Right lobe of liver (tissue), 5 donors: ENCODE data around the gene SLC6A3. TPM values are rescaled to one million over a fixed set of nuclear protein-coding genes. Genes with fewer than 3 reads are reported as not detected.

Experiments
- total RNA-seq, 6 experiments: library from RNA; depleted of rRNA in 2 of 6; stranded (reverse); fragments of >200 nt in 2 of 6; fragmentation: NEBNext Ultra II Directional in 3 of 6; extraction: Animal tissue kit (Norgen Biotek cat#: 25700) in 3 of 6; gene quantifications; one replicate each; pipeline versions ENCODE4 v1.1.0 to v1.2.4, GENCODE V29; 2016 to 2023
- donor health status: DM: no; HTN: no; CAD: no.
- donor health status: DM: no; HTN: no; CAD: no.
- donor health status: DM: no; HTN: yes; CAD: no.
- donor health status: DM: no; HTN: yes; CAD: no.

Gene SLC6A3
- total RNA-seq, 6 experiments from 2014 or later, result not detected

Other genes starting within 250 kb of the SLC6A3 start
- gene SLC6A19, start 243.8 kb downstream of the SLC6A3 start, total RNA-seq, result under 1 TPM; 0.12 to 0.93 (median 0.41) TPM
- not detected for gene SLC6A18, start 220.1 kb downstream of the SLC6A3 start, total RNA-seq
- not detected for gene TERT, start 150.4 kb downstream of the SLC6A3 start, total RNA-seq
- 100 to 1,000 TPM in 4 of 6 experiments, 10 to 100 TPM in 2; 63.8 to 155 (median 128) TPM for gene CLPTM1L, start 100.3 kb downstream of the SLC6A3 start, total RNA-seq
- gene LPCAT1, start 78.5 kb upstream of the SLC6A3 start, total RNA-seq, result 10 to 100 TPM in 3 of 6 experiments, 1 to 10 TPM in 3; 6.9 to 38.6 (median 13.1) TPM